GM23338 (cell line): ENCODE results near the gene ZNF594.
"Not testable (repeated sequence)": the region's sequence is repeated elsewhere in the genome, so short reads cannot be mapped to it uniquely, and the experiment has no call there.

ENCODE experiments used
- CTCF ChIP-seq, 2 experiments: fragments of 200-600 bp in 1 of 2; sonication (generic) in 1 of 2; conservative IDR thresholded peaks; 2 replicates each; pipeline versions ENCODE4 v1.5.1 to v1.6.1; 2016 to 2017; ENCODE audit warnings: antibody characterized with exemption in 2 of 2, low read depth in 2 of 2, mild to moderate bottlenecking in 2 of 2, moderate library complexity in 1 of 2
- EZH2phosphoT487 ChIP-seq: fragments of 200-600 bp; sonication (generic); IDR thresholded peaks from one replicate; pipeline ENCODE4 v1.8.1; 2018; ENCODE audit warnings: antibody characterized with exemption; ENCODE audit not compliant: unreplicated experiment

DNA sequence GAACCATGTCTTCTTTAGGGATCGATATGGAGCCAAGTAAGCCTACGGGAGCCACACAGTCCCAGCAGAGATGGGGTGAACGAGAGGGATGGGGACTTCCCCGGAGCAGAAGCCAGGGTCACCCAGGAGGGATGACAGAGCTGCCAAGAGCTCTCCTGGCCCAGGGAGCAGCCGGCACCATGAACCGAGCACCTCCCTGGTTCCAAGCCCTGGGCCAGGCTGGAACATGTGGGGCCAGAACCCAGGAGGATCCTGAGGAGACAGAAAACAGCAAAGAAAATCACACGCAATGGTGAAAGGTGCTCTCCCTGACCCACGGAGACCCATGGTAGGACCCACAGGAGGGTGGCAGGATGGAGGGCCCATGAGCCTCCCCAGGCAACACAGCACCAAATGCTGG, 57.7 kb downstream of the ZNF594 start:
- not testable (repeated sequence) for TF ChIP-seq EZH2phosphoT487; CTCF (conservative IDR thresholded peaks at IDR 0.05; ENCODE audit: low read depth in 2 of 2)
